GM23338 (cell line): ENCODE measurements around the gene PDE3A.

Experiments used
- CREB1 ChIP-seq: fragments of 250-450 bp; sonication (Bioruptor Pico); IDR thresholded peaks from 2 replicates; pipeline ENCODE4 v1.5.0; 2020; ENCODE audit warnings: low read depth, mild to moderate bottlenecking, moderate library complexity
- CTCF ChIP-seq, 2 experiments: fragments of 200-600 bp in 1 of 2; sonication (generic) in 1 of 2; conservative IDR thresholded peaks; 2 replicates each; pipeline versions ENCODE4 v1.5.1 to v1.6.1; 2016 to 2017; ENCODE audit warnings: antibody characterized with exemption in 2 of 2, low read depth in 2 of 2, mild to moderate bottlenecking in 2 of 2, moderate library complexity in 1 of 2
- ETS1 ChIP-seq: IDR thresholded peaks from 2 replicates; pipeline ENCODE4 v1.6.1; 2016; ENCODE audit warnings: antibody characterized with exemption
- EZH2 ChIP-seq: fragments of 200-600 bp; sonication (generic); IDR thresholded peaks from one replicate; pipeline ENCODE4 v1.8.0; 2017; ENCODE audit warnings: antibody characterized with exemption, mild to moderate bottlenecking, low read depth; ENCODE audit not compliant: unreplicated experiment
- EZH2phosphoT487 ChIP-seq: fragments of 200-600 bp; sonication (generic); IDR thresholded peaks from one replicate; pipeline ENCODE4 v1.8.1; 2018; ENCODE audit warnings: antibody characterized with exemption; ENCODE audit not compliant: unreplicated experiment
- NANOG ChIP-seq: IDR thresholded peaks from 2 replicates; pipeline ENCODE4 v1.6.1; 2016; ENCODE audit warnings: antibody characterized with exemption, borderline replicate concordance
- POLR2AphosphoS5 ChIP-seq: IDR thresholded peaks from 2 replicates; pipeline ENCODE4 v1.6.1; 2016; ENCODE audit warnings: antibody characterized with exemption, low read depth
- REST ChIP-seq: IDR thresholded peaks from one replicate; pipeline ENCODE4 v1.6.1; 2018; ENCODE audit warnings: antibody characterized with exemption; ENCODE audit not compliant: unreplicated experiment
- ZNF114 ChIP-seq: fragments of 250-450 bp; sonication (Bioruptor Pico); IDR thresholded peaks from 2 replicates; pipeline ENCODE4 v1.5.0; 2020; ENCODE audit warnings: mild to moderate bottlenecking, moderate library complexity
- ZNF331 ChIP-seq: fragments of 250-450 bp; sonication (Bioruptor Pico); IDR thresholded peaks from 2 replicates; pipeline ENCODE4 v1.5.0; 2020; ENCODE audit warnings: low read depth, mild to moderate bottlenecking, moderate library complexity

GRCh38 chr12:20494851-20495250 is 126.5 kb downstream of the PDE3A start:
- TF ChIP-seq EZH2 (no peak), CTCF (conservative IDR thresholded peaks at IDR 0.05; ENCODE audit: low read depth in 2 of 2) (no peak), ZNF114 (no peak), REST (no peak), ETS1 (no peak), POLR2AphosphoS5 (no peak), EZH2phosphoT487 (no peak), ZNF331 (no peak), NANOG (no peak), CREB1 (CRISPR knock-in tag) (no peak)
